HL-60/S4 treated with retinoic acid at 250 ng/mL for 4 days and 3 days (cell line): Measurements from ENCODE around the gene LSAMP.
"Not testable (repeated sequence)": the region's sequence is repeated elsewhere in the genome, so short reads cannot be mapped to it uniquely, and the experiment has no call there.

ENCODE experiments used
- in situ Hi-C: fragments of 300-500 bp; cut with MboI; formaldehyde crosslinking; loops from 2 replicates; pipeline ENCODE4 v1.7.0; 2022; ENCODE audit warnings: low sequenced_read_pairs

Gene LSAMP

DNA sequence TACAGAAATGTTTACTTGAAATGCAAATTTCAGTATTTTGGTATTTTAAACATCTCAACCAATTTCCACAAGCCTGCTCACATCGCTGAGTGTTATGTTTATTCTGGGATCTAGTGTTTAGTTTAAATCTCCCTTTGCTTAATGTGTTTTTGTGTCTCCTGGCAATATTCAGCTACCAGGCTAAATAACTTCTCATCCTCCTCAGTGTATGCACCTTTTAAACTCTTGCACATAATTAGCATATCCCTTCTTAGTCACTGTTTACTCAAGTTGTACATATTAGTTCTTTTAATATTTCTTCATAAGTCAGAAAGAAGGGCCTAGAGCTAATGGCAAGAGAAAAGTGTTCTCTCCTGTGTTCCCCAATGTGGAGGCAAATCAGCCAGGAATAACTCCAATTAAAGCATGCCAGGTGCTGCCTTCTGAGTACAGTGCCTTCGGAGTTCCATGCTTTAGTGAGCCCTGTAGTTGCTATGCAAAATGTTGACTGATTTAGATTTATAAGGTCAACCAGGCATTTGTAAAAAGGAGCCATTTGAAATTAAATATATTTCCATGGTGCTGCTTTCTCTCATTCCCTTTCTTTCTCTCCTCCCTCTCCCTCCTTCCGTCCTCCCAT lies 587.7 kb downstream of the LSAMP start:
- in situ Hi-C loops: no loop called here

DNA sequence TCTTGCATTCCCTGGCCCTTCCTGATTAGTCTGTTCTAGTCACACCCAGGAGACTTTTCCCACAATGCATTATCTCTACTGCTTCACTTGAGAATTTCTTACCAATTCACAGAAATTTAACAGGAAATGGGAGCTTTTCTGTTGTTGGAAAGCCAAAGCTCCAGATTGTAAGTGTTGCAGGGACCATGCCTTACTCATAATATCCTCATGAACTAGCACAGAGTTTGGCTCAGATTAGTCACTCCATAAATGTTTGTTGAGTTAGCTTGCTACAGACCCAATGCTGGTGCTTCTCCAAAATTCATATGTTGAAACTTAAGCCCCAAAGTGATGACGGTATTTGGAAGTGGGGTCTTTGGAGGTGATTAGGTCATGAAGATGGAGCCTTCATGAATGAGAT lies 589.4 kb downstream of the LSAMP start:
- in situ Hi-C loops: no loop called here

DNA sequence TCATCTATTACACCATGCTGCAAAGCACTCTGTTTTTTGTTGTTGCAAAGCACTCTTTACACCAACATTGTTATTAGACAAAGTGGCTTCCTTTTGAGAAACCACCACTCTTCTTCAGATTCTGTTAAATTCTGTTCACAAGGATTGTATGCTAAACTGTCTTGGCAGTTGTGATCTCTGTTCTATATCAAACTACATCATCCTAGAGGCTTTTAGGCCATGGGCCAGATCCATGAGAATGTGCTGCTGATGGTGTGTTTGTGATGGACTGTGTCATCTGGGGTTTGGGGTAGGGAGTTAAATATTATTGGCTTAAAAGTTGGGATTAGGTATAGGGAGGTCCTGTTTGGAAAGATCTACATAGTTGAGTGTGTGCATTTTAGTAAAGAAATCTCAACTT lies 592.2 kb downstream of the LSAMP start:
- in situ Hi-C loops: no loop called here

DNA sequence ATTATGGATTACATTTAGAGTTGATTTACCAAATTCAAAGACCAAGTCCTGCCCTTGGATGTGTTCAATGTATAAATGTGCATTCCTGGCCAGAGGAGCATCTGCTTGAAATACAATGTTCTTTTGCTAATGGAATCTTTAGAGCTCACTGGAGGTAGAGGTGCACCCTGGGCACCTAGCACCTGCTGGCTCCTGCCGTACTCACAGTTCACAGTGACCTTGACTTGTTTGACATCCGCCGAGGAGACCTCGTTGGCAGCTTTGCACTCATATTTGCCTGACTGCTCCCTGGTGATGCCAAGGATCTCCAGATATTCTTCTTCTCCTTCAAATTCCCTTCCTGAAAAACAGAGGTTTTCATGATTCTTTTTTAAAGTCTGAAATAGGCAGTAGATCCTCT lies 593.0 kb downstream of the LSAMP start:
- in situ Hi-C loops: no loop called here

DNA sequence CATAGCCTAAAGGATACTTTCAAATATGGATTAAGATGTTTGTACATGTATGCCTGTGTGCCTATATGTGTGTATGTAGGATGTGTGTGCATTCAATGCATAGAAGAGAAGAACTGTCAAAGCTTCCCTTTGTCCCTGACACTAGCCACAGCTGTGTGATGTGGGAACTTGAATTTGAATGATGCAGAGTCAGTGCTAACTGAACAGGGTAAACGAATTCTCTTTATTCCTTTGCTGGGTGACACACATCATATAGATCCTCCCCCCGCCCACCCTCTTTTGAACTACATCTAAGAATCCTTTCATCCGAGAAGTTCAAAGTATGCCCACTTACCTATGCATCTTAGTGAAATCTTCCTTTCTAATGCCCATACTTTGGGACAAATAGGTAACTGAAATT lies 593.7 kb downstream of the LSAMP start:
- in situ Hi-C loops: no loop called here

DNA sequence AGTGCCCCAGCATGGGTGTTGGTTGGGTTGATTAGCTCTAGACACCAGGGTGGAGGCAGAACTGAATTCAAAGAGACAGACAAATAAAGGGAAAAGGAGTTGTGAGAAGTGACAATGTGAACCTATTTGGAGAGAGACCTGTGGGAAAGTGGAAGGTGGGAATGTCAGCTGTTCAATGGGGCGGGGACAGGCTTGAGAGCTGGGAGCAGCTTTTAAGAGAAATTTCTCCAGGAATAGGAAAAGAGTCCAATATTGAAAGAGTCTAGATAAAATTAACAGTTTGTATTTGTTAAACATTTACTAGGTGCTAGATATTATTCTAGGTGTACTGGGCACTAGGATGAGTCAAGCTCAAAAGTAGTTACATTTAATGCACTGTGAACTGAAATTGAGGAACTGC lies 596.6 kb downstream of the LSAMP start:
- in situ Hi-C loops: no loop called here

DNA sequence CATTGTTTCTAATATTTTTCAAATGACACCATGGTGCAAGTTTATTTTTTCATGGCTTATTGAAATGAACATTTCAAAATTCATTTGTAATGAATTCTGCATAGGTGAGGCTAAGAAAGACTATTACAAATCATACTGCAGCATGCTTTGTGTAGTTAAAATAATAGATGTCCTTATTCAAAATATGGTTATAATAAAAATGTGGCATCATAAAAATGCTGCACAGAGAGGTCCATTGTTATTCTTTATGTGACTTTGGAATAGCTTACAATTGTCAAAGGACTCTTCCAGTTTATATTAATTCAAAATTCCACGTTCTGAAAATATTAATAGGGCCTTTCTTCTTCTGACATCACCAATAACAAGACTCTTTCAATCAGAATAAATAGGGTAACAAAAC lies 599.3 kb downstream of the LSAMP start:
- in situ Hi-C loops: no loop called here

DNA sequence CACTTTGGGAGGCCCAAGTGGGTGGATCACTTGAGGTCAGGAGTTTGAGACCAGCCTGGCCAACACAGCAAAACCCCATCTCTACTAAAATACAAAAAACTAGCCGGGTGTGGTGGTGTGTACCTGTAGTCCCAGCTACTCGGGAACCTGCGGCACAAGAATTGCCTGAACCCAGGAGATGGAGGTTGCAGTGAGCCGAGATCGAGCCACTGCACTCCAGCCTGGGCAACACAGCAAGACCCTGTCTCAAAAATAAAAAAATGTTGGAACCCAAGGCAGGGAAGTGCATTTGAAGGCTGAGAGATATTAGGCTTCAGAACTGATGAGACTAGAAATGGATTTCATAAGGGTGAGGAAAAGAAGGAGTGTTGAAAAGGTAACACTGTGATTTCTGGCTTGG lies 600.6 kb downstream of the LSAMP start:
- in situ Hi-C loops: not testable (repeated sequence)

DNA sequence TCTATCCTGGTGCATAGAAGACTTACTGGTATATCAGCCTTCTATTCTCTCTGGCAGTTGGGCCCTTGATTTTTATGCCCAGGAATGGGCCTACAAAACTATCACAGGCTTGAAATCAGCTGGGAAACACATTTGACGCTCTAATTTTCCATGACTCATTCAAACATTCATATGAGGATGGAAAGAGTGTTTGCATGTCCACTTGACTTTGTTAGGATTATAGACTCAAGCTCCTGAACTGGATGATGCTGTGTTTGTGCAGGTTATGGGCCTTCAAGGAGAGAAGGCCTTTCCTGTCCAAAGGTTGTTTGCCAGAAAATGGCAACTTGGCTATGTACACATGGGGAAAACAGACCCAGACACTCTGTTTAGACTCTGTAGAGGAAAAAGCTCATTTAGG lies 602.1 kb downstream of the LSAMP start:
- in situ Hi-C loops: no loop called here

DNA sequence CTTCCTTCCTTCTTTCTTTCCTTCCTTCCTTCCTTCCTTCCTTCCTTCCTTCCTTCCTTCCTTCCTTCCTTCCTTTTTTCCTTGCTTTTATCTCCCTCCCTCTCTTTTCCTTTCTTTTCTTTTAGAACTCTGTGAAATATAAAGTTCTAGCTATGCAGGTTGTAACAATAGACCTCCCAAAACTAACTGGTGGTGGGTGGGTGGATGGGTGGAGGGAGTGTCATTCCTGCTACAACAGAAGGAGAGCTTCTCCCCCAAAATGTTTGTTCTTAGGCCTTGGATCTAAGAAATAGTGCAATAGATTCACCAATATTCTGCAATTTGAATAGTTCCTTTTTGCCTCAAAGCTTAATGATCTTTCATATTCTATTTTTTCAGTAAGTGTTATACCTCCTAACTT lies 606.0 kb downstream of the LSAMP start:
- in situ Hi-C loops: no loop called here

DNA sequence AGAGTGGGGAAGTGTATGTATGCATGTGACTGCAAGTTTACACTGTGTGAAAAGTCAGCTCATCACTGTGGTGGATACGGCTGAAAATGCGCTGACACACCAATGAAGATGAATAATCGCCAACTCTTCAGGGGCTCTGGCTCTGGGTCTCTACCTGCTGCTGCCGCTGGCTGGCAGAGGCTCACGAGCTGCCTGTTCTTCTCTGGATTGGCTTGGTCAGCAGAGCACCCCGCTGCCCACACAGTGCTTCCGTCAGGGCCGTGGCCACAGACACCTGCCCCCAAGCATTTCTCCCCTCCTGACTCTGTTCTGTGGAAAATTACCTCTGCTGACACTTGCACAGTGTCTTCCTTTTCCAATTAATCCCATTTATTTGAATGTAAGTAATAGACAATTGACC lies 606.5 kb downstream of the LSAMP start:
- in situ Hi-C loops: no loop called here

DNA sequence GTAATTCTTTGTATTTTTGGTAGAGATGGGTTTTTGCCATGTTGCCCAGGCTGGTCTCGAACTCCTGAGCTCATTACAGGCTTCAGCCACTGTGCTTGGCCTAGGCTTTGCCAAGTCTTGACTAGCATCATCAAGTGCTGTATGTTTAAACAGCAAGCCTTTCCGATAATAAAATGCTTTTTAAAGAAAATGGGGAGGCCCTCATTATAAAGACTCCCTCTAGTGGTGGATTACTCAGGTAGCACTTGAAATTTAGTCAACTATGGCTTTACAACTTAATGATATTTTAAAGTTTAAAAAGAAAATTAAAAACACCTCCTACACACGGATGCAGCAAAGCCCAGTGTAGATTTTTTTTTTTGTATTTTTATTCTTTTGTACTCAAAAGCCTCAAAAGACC lies 608.3 kb downstream of the LSAMP start:
- in situ Hi-C loops: no loop called here

DNA sequence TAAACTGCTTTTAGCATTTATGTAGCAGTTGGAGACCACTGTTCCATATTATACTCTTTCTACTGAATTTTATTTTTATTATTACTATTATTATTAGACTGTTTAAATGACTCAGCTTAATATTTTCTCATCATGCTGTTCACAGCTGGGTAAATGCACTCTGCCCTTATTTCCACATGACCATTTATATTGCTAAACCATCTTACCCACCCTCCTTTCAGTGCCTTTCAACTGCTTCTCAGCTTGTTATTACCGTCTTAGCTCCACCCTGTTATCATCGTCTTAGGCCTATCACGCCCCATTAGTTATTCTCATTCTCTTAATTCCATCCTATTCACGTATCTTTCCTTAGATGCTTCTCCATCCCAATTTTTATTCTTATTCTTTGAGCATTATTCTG lies 609.3 kb downstream of the LSAMP start:
- in situ Hi-C loops: no loop called here

DNA sequence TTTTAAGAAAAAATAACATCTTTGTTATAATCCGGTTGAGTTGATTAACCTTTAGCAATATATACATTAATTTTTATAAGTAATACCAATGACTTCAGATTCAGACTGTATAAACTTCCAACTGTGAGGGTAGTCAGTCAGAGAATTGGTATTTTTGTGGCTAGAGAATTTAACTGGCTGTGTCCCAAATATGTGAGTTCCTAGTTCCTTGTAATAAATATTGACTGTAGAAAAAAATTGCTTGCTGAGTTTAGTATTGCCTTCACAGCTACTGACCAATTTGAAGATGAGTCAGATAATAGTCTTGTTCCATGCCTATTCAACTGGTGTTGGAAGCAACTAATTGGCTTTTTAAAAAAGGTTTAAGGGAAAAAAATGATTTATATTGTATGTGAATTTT lies 611.2 kb downstream of the LSAMP start:
- in situ Hi-C loops: no loop called here

DNA sequence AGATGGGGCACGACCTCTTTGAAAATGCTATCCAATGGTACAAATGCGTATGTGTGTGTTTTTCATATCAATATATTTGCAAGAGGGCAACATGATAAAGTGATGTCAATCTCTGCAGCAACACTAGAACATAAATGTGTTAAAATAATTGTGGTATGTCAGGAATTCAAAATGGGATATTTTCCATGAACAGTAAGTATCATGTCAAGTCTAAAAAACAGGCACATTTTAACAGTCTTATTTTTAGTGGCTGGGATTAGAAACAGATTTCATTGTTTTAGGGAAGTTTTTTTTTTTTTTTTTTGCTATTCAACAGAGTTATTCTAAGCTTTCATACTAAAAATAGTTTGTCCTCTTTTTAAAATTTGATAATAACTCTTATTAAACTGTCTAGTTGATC lies 612.2 kb downstream of the LSAMP start:
- in situ Hi-C loops: no loop called here

DNA sequence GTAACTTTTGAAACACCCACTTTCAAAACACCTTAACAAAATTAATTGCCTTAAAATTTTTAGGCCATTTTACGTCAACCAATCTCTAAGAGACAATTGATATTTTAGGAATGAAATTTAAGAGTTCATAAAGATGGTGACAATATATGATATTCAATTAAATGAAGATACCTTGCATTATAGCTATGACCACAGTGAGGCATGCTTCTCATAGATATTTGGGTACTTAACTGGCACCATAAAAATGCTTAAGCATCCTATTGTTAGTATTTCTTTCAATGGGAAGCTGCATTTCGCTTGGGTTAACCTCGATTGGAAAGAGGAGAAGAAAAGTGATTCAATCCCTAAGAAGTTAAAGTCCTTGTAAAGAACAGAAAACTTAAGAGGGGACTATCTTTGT lies 613.0 kb downstream of the LSAMP start:
- in situ Hi-C loops: no loop called here

DNA sequence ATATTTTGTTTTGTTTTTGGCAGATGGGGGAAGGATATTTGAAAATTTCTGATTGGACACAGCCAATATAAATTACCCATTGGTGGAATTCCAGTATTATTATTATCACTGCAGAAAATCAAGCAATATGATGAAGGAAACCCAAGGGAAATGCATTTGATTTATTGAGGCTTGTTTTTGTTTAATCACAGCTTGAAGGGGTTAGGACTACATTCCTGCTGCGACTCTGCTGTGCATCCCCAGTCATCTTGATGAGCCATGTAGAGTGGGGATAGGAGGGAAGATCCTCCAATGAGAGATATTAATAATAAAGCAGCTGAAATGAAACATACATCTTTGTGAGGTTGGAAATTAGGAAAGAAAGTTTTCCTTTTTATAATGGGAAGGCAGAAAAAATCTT lies 613.4 kb downstream of the LSAMP start:
- in situ Hi-C loops: no loop called here

DNA sequence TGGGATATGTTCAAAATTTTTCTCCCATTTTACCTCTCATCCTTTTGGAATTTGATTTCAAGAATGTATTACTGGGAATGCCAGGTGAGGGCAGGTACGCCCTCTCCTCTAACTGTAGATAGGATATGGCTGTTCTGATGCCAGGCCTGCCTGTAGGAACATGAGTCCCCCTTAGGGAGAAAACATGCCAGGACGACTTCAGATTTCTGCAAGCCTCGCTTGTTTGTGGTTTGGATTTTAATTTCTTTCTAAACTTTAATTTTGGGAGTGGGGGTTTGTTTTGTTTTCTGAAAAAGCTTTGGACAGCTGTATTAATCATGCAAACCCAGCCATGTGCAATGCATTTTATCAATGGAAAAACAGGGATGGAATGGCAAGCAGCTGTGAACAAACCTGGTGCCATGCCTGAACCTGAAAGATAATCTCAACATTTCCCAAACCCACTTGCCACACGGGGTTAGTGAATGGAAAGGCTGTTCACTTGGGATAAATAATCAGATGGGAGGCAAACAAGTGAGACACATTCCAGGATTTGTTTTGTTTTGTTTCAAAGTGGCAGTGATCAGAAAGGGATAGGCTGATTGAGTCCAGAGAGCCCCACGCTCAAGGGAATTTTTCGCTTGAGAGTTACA lies 614.4 kb downstream of the LSAMP start:
- in situ Hi-C loops: no loop called here

DNA sequence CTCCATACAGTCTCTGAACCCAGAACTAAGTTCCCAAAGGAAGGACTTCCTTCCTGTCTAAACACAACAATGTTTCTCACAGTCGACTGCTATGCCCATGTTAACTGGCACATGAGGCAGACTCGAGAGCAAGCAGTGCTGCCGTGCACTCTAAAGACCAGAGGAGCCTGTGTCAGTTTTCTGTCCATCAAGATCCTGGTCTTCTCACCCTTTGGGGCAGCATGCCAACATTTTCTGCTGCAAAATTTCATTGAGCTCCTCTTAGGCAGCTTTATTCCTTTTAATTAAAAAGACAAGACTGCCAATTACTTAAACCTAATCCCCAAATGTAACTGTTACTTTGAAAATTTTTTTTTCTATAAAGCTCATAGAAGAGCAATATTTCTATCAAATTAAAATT lies 616.9 kb downstream of the LSAMP start:
- in situ Hi-C loops: no loop called here

DNA sequence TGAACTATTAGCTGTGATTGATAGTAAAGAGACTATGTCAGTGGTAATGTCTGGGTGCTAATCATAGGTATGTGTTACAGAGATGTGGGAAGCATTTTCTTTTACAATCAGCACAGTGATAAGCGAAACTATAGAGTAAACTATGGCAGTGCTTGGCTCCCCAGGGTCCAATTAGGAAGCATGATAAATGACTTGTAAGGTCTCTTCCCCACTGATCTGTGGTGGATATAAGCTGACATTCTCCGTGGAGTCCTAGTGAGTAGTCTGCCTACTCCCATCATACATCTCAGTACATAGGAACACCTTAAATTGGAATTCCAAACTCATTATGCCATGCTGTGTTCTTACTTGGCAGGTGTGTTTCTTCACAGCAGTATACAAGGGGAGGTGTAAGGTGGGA lies 617.8 kb downstream of the LSAMP start:
- in situ Hi-C loops: no loop called here

DNA sequence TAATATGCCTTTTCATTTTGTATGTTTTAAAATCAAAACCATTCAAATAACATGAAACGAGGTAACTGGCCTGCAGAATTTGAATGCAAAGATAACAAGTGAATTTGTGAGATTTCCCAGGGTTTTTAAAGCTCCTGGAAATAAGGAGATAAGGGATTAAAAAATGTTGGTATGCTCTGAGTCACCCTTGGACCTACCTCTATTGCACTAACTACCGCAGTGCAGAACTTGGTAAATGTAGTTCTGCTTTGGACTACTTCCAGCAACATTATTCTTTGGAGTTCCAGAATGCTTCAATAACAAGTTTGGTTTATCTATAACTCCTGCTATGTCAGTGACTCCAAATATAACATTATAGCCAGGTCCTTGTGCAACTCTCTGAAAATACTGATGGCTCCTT lies 620.2 kb downstream of the LSAMP start:
- in situ Hi-C loops: no loop called here

DNA sequence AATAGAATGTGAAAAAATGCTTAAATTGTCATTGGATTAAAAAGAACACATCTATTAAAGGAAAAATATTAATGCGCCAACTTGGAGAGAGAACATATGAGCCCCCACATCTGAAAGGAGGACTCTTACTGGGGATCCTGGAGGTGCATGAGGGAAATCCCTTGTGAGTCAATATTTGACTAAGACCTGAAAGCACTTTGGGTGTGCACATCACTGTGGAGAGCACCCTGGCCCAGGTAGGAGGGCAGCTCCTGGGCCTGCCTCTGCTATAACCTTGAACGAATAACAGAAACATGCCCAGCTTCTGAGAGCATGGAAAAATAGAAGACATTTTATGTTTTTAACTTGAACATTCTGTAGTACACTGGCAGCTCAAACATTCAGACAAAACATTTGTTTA lies 622.2 kb downstream of the LSAMP start:
- in situ Hi-C loops: no loop called here

DNA sequence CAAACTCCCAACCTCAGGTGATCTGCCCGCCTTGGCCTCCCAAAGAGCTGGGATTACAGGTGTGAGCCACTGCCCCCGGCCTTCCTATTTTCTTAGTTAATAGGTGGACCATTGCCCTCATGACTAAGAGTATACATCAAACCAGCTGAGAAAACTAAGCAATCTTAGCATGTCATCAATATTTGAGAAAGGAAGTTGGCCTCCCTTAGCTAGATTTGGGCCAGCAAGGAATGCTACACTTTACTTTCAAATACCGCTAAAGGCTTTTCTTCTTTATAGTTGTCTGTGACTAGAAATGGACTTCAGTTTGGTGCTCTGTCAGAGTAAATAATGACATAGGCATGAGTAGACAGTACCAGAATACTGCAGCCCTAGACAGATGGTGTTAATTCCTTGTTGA lies 622.7 kb downstream of the LSAMP start:
- in situ Hi-C loops: no loop called here
